ENCODE measurements around the gene CIDEB.

DNA sequence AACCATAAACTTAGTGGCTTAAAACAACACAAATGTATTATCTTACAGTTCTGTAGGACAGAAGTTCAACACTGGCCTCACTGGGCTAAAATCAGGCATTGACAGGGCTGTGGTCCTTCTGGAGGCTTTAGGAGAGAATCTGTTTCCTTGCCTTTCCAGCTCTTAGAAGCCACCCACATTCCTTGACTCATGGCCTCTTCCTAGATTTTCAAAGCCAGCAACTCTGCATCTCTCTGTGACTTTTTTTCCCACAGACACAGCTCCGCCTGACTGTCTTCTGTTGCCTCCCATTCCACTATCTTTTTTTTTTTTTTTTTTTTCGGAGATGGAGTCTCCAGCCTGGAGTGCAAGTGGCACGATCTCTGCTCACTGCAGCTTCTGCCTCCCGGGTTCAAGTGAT, 48.4 kb upstream of the CIDEB start:
- TF ChIP-seq POLR2AphosphoS5 (IDR thresholded peaks at IDR 0.05) (no peak), RAD21 (conservative IDR thresholded peaks at IDR 0.05) (no peak), EZH2 (IDR thresholded peaks at IDR 0.05; ENCODE audit: borderline replicate concordance, insufficient read depth, low read length, poor library complexity, severe bottlenecking) (no peak)
- TF ChIP-seq, protein P1, sequence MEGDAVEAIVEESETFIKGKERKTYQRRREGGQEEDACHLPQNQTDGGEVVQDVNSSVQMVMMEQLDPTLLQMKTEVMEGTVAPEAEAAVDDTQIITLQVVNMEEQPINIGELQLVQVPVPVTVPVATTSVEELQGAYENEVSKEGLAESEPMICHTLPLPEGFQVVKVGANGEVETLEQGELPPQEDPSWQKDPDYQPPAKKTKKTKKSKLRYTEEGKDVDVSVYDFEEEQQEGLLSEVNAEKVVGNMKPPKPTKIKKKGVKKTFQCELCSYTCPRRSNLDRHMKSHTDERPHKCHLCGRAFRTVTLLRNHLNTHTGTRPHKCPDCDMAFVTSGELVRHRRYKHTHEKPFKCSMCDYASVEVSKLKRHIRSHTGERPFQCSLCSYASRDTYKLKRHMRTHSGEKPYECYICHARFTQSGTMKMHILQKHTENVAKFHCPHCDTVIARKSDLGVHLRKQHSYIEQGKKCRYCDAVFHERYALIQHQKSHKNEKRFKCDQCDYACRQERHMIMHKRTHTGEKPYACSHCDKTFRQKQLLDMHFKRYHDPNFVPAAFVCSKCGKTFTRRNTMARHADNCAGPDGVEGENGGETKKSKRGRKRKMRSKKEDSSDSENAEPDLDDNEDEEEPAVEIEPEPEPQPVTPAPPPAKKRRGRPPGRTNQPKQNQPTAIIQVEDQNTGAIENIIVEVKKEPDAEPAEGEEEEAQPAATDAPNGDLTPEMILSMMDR (IDR thresholded peaks at IDR 0.05; ENCODE audit: poor library complexity, severe bottlenecking): no peak
- TF ChIP-seq, protein P2, sequence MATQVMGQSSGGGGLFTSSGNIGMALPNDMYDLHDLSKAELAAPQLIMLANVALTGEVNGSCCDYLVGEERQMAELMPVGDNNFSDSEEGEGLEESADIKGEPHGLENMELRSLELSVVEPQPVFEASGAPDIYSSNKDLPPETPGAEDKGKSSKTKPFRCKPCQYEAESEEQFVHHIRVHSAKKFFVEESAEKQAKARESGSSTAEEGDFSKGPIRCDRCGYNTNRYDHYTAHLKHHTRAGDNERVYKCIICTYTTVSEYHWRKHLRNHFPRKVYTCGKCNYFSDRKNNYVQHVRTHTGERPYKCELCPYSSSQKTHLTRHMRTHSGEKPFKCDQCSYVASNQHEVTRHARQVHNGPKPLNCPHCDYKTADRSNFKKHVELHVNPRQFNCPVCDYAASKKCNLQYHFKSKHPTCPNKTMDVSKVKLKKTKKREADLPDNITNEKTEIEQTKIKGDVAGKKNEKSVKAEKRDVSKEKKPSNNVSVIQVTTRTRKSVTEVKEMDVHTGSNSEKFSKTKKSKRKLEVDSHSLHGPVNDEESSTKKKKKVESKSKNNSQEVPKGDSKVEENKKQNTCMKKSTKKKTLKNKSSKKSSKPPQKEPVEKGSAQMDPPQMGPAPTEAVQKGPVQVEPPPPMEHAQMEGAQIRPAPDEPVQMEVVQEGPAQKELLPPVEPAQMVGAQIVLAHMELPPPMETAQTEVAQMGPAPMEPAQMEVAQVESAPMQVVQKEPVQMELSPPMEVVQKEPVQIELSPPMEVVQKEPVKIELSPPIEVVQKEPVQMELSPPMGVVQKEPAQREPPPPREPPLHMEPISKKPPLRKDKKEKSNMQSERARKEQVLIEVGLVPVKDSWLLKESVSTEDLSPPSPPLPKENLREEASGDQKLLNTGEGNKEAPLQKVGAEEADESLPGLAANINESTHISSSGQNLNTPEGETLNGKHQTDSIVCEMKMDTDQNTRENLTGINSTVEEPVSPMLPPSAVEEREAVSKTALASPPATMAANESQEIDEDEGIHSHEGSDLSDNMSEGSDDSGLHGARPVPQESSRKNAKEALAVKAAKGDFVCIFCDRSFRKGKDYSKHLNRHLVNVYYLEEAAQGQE (IDR thresholded peaks at IDR 0.05; ENCODE audit: borderline replicate concordance): no peak

All from neural cell (in vitro differentiated cells).